Karpas-422 (cell line): ENCODE measurements around the gene ACSL6. TPM values are rescaled to one million over a fixed set of nuclear protein-coding genes. Genes with fewer than 3 reads are reported as not detected.

Source experiments
- DNase-seq: peaks from one replicate; pipeline ENCODE4 v3.0.0-alpha.2; 2015
- H2AFZ ChIP-seq: fragments of 200-600 bp; sonication (generic); 2 replicates; pipeline ENCODE4 v1.6.1; 2014; ENCODE audit warnings: antibody characterized with exemption, low read length, mixed read lengths
- H3K27ac ChIP-seq: fragments of 200-600 bp; sonication (generic); 2 replicates; pipeline ENCODE4 v1.5.1; 2014; ENCODE audit warnings: mild to moderate bottlenecking, low read length, moderate library complexity
- H3K27me3 ChIP-seq: fragments of 200-600 bp; sonication (generic); 2 replicates; pipeline ENCODE4 v1.6.1; 2014; ENCODE audit warnings: low read length, mixed read lengths
- H3K36me3 ChIP-seq: fragments of 200-600 bp; sonication (generic); 2 replicates; pipeline ENCODE4 v1.6.1; 2014; ENCODE audit warnings: low read length, mixed read lengths; ENCODE audit not compliant: insufficient read depth
- H3K4me1 ChIP-seq: fragments of 200-600 bp; sonication (generic); 2 replicates; pipeline ENCODE4 v1.6.1; 2014; ENCODE audit warnings: mild to moderate bottlenecking, low read length, mixed read lengths
- H3K4me2 ChIP-seq: fragments of 200-600 bp; sonication (generic); 2 replicates; pipeline ENCODE4 v1.6.1; 2014; ENCODE audit warnings: low read length, low read depth, mild to moderate bottlenecking; ENCODE audit not compliant: poor library complexity, severe bottlenecking
- H3K4me3 ChIP-seq: fragments of 200-600 bp; sonication (generic); 2 replicates; pipeline ENCODE4 v1.5.1; 2014; ENCODE audit warnings: mild to moderate bottlenecking, antibody characterized with exemption, low read length, mixed read lengths
- H3K79me2 ChIP-seq: fragments of 200-600 bp; sonication (generic); 2 replicates; pipeline ENCODE4 v1.6.1; 2014; ENCODE audit warnings: mild to moderate bottlenecking, low read length, mixed read lengths
- H3K9ac ChIP-seq: fragments of 200-600 bp; sonication (generic); 2 replicates; pipeline ENCODE4 v1.6.0; 2014; ENCODE audit warnings: low read length
- H3K9me2 ChIP-seq: fragments of 200-600 bp; sonication (generic), shearing (Covaris generic); replicated peaks from 2 replicates; pipeline ENCODE4 v1.6.0; 2014; ENCODE audit warnings: mild to moderate bottlenecking, low read length, moderate library complexity; ENCODE audit not compliant: insufficient read depth
- H3K9me3 ChIP-seq: fragments of 300-700, 200-600 bp; sonication (generic); 2 replicates; pipeline ENCODE4 v1.6.1; 2014; ENCODE audit warnings: low read length, mixed read lengths
- H4K20me1 ChIP-seq: fragments of 200-600 bp; sonication (generic); 2 replicates; pipeline ENCODE4 v1.6.1; 2014; ENCODE audit warnings: mild to moderate bottlenecking, antibody characterized with exemption, low read length, low read depth; ENCODE audit not compliant: insufficient read depth
- total RNA-seq: library from RNA; depleted of rRNA; stranded (reverse); fragments of >200 nt; shearing (Covaris generic); gene quantifications from 2 replicates; pipeline ENCODE4 v1.2.3, GENCODE V29; 2014; ENCODE audit warnings: low replicate concordance

The ACSL6 gene
- total RNA-seq, 1 experiment from 2014 or later: not detected

GRCh38 chr5:132017316-132017715 is 5.9 kb upstream of the ACSL6 start:
- no peak for DNase-seq
- no peaks in the 10 kb centered on the region for H3K27me3 ChIP-seq
- H3K9ac ChIP-seq: no peak overlapping the region
- no peak overlapping the region for H3K4me2 ChIP-seq
- H3K79me2 ChIP-seq: no peaks in the 10 kb centered on the region
- no peak overlapping the region for H3K27ac ChIP-seq
- no peaks in the 10 kb centered on the region for H4K20me1 ChIP-seq
- H3K9me2 ChIP-seq: no peaks in the 10 kb centered on the region
- no peaks in the 10 kb centered on the region for H3K9me3 ChIP-seq
- H2AFZ ChIP-seq: no peak overlapping the region
- peaks cover 11% of the 10 kb centered on the region for H3K4me1 ChIP-seq
- no peak overlapping the region for H3K4me3 ChIP-seq
- H3K36me3 ChIP-seq: no peaks in the 10 kb centered on the region

- Histone ChIP-seq H3K36me3 (no peaks in the 10 kb centered on the region), H3K4me3 (no peak overlapping the region), H3K27ac (no peak overlapping the region), H3K9me3 (no peaks in the 10 kb centered on the region), H4K20me1 (no peaks in the 10 kb centered on the region), H3K9ac (no peak overlapping the region), H3K4me1 (peaks cover 11% of the 10 kb centered on the region), H3K27me3 (no peaks in the 10 kb centered on the region), H3K79me2 (no peaks in the 10 kb centered on the region), H3K9me2 (no peaks in the 10 kb centered on the region), H2AFZ (no peak overlapping the region), H3K4me2 (no peak overlapping the region)
- DNase-seq: no peak
These were observed 5.3 kb upstream of the ACSL6 start for GRCh38 chr5:132016721-132017250.

GRCh38 chr5:132013711-132014110 is 2.3 kb upstream of the ACSL6 start:
- no peaks in the 10 kb centered on the region; the same call in 1 of the 2 replicates for H3K27me3 ChIP-seq
- H3K4me1 ChIP-seq: no peaks in the 10 kb centered on the region
- H3K36me3 ChIP-seq: no peaks in the 10 kb centered on the region
- no peaks in the 10 kb centered on the region for H3K79me2 ChIP-seq
- H3K4me3 ChIP-seq: no peak overlapping the region
- no peak for DNase-seq
- H3K9ac ChIP-seq: no peak overlapping the region
- no peaks in the 10 kb centered on the region for H4K20me1 ChIP-seq
- no peak overlapping the region for H3K27ac ChIP-seq
- no peaks in the 10 kb centered on the region for H3K9me3 ChIP-seq
- H2AFZ ChIP-seq: no peak overlapping the region
- no peaks in the 10 kb centered on the region for H3K9me2 ChIP-seq
- no peak overlapping the region for H3K4me2 ChIP-seq

- Histone ChIP-seq H3K4me1 (no peaks in the 10 kb centered on the region), H3K4me3 (no peak overlapping the region), H3K27ac (no peak overlapping the region), H3K36me3 (no peaks in the 10 kb centered on the region), H3K27me3 (no peaks in the 10 kb centered on the region; the same call in 1 of the 2 replicates), H3K4me2 (no peak overlapping the region), H3K9me3 (no peaks in the 10 kb centered on the region), H3K79me2 (no peaks in the 10 kb centered on the region), H4K20me1 (0 out of 2 replicates have a peak, but pooled peaks cover 1% of the 10 kb centered on the region), H3K9ac (no peak overlapping the region), H2AFZ (no peak overlapping the region), H3K9me2 (no peaks in the 10 kb centered on the region)
- DNase-seq: no peak
These were observed 1.7 kb upstream of the ACSL6 start for GRCh38 chr5:132013006-132013689.

GRCh38 chr5:132012371-132013005 is 1.0 kb upstream of the ACSL6 start:
- Histone ChIP-seq H3K79me2 (no peaks in the 10 kb centered on the region), H3K9me3 (no peaks in the 10 kb centered on the region), H3K4me2 (no peak overlapping the region), H3K4me3 (no peak overlapping the region), H3K27ac (no peak overlapping the region), H3K9me2 (no peaks in the 10 kb centered on the region), H2AFZ (no peak overlapping the region), H4K20me1 (0 out of 2 replicates have a peak, but pooled peaks cover 3% of the 10 kb centered on the region), H3K9ac (no peak overlapping the region), H3K4me1 (no peaks in the 10 kb centered on the region), H3K36me3 (no peaks in the 10 kb centered on the region), H3K27me3 (no peaks in the 10 kb centered on the region; the same call in 1 of the 2 replicates)
- no peak for DNase-seq

- Histone ChIP-seq H3K9ac (no peak overlapping the region), H3K27me3 (no peaks in the 10 kb centered on the region; the same call in 1 of the 2 replicates), H4K20me1 (0 out of 2 replicates have a peak, but pooled peaks cover 3% of the 10 kb centered on the region), H3K79me2 (no peaks in the 10 kb centered on the region), H3K27ac (no peak overlapping the region), H2AFZ (no peak overlapping the region), H3K9me3 (no peaks in the 10 kb centered on the region), H3K36me3 (no peaks in the 10 kb centered on the region), H3K4me3 (no peak overlapping the region), H3K9me2 (no peaks in the 10 kb centered on the region), H3K4me1 (no peaks in the 10 kb centered on the region), H3K4me2 (no peak overlapping the region)
- DNase-seq: no peak
These were observed 353 bp downstream of the ACSL6 start for GRCh38 chr5:132010989-132011621.

- Histone ChIP-seq H3K9me3 (no peaks in the 10 kb centered on the region), H3K9me2 (no peaks in the 10 kb centered on the region), H3K9ac (no peak overlapping the region), H3K4me1 (no peaks in the 10 kb centered on the region), H3K27ac (no peak overlapping the region), H3K79me2 (no peaks in the 10 kb centered on the region), H3K36me3 (no peaks in the 10 kb centered on the region), H2AFZ (no peak overlapping the region), H3K4me3 (no peak overlapping the region), H3K27me3 (no peaks in the 10 kb centered on the region; the same call in 1 of the 2 replicates), H4K20me1 (0 out of 2 replicates have a peak, but pooled peaks cover 3% of the 10 kb centered on the region), H3K4me2 (no peak overlapping the region)
- DNase-seq: no peak
These were observed 841 bp downstream of the ACSL6 start for GRCh38 chr5:132010645-132010988.
